ENCODE measurements around the gene CTU2. TPM values are rescaled to one million over a fixed set of nuclear protein-coding genes. Genes with fewer than 3 reads are reported as not detected.

The CTU2 gene
- polyA plus RNA-seq, 1 of the 3 experiments (the other 2 are of a cell fraction): 16.2 TPM

GRCh38 chr16:88725609-88726407 lies 19.5 kb downstream of the CTU2 start:
- WGBS (ENCODE audit: low lambda C conversion rate): 83% methylated on average over 28 of the region's 32 CpGs
- POLR2A ChIA-PET: interaction anchor here (0.6 to 0.8 kb wide), 2 partner anchors 61 to 368 kb away, joined by 3 read pairs; partner anchors contain the start of gene ACSF3
- H3K36me3 ChIP-seq (replicated peaks in 1 of 2; ENCODE audit: control insufficient read depth in 1 of 2, insufficient read depth in 2 of 2, low read length in 1 of 2): peaks cover 5 to 54% of the 10 kb centered on the region in 2 experiments

DNA sequence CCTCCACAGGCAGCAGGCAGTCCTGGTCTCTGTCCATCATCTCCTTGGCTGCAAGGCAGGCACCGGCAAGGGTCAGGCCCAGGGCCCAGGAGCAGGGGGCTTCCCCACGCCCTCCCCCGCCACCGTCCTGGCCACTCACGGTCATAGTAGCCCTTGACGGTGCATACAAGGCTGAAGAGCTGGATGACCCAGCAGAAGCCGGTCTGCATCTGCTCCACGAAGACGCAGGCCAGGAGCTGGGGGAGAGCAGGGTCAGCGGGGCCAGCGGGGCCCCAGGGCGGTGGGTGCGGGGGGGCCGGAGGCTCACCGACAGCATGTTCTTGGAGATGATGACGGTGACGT lies 20.1 kb downstream of the CTU2 start:
- ChIA-PET POLR2A (no interaction called here), CTCF (no interaction called here)
- Histone ChIP-seq H3K79me2 (ENCODE audit: insufficient read depth) (peaks cover 9% of the 10 kb centered on the region; the same call in 1 of the 2 replicates), H3K27ac (ENCODE audit: low read depth in 2 of 2, low read length in 1 of 2) (no peak overlapping the region), H4K20me1 (ENCODE audit: insufficient read depth) (peaks cover 4% of the 10 kb centered on the region), H3K9me3 (no peaks in the 10 kb centered on the region), H3K4me2 (no peak overlapping the region), H3K4me1 (ENCODE audit: control insufficient read depth in 1 of 2, insufficient read depth in 2 of 2, low read depth in 1 of 2, low read length in 1 of 2) (peaks cover 2 to 45% of the 10 kb centered on the region in 2 experiments; a peak in 2 of 4 replicates), H3F3A (replicated peaks; ENCODE audit: insufficient read depth) (peaks cover 5% of the 10 kb centered on the region), H2AFZ (ENCODE audit: low read depth) (no peak overlapping the region), H3K9ac (no peak overlapping the region), H3K4me3 (ENCODE audit: low read depth in 2 of 2, low read length in 1 of 2) (no peak overlapping the region), H3K36me3 (replicated peaks in 1 of 2; ENCODE audit: control insufficient read depth in 1 of 2, insufficient read depth in 2 of 2, low read length in 1 of 2) (peaks cover 5 to 48% of the 10 kb centered on the region in 2 experiments), H3K27me3 (ENCODE audit: insufficient read depth) (no peaks in the 10 kb centered on the region), H3K9me2 (no peaks in the 10 kb centered on the region)
- DNase-seq: no peak
- no peak for TF ChIP-seq EZH2phosphoT487 (IDR thresholded peaks at IDR 0.05; ENCODE audit: borderline replicate concordance, low read depth)
- no peak for TF ChIP-seq NRF1 (IDR thresholded peaks at IDR 0.05; ENCODE audit: low read depth, low read length)
- TF ChIP-seq RAD21 (IDR thresholded peaks at IDR 0.05; ENCODE audit: low read length): no peak
- no peak for TF ChIP-seq YY1 (IDR thresholded peaks at IDR 0.05; ENCODE audit: low read depth)
- no peak for TF ChIP-seq POLR2AphosphoS5 (IDR thresholded peaks at IDR 0.05; ENCODE audit: low read depth, low read length)
- TF ChIP-seq RCOR1 (IDR thresholded peaks at IDR 0.05; ENCODE audit: low read length): no peak
- TF ChIP-seq TAF1 (IDR thresholded peaks at IDR 0.05; ENCODE audit: borderline replicate concordance, low read depth, low read length): no peak
- TF ChIP-seq TEAD4 (IDR thresholded peaks at IDR 0.05; ENCODE audit: borderline replicate concordance, insufficient read depth): no peak
- TF ChIP-seq GATA2 (CRISPR knock-in tag; IDR thresholded peaks at IDR 0.05): no peak
- TF ChIP-seq, protein P1, sequence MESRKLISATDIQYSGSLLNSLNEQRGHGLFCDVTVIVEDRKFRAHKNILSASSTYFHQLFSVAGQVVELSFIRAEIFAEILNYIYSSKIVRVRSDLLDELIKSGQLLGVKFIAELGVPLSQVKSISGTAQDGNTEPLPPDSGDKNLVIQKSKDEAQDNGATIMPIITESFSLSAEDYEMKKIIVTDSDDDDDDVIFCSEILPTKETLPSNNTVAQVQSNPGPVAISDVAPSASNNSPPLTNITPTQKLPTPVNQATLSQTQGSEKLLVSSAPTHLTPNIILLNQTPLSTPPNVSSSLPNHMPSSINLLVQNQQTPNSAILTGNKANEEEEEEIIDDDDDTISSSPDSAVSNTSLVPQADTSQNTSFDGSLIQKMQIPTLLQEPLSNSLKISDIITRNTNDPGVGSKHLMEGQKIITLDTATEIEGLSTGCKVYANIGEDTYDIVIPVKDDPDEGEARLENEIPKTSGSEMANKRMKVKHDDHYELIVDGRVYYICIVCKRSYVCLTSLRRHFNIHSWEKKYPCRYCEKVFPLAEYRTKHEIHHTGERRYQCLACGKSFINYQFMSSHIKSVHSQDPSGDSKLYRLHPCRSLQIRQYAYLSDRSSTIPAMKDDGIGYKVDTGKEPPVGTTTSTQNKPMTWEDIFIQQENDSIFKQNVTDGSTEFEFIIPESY (IDR thresholded peaks at IDR 0.05; ENCODE audit: borderline replicate concordance, low read depth): no peak
- no peak for TF ChIP-seq FOXM1 (IDR thresholded peaks at IDR 0.05; ENCODE audit: low read depth)
- TF ChIP-seq MEF2A (IDR thresholded peaks at IDR 0.05; ENCODE audit: borderline replicate concordance, low read depth): no peak
- no peak for TF ChIP-seq SMC3 (IDR thresholded peaks at IDR 0.05; ENCODE audit: low read depth, low read length)
- no peak for TF ChIP-seq NFIC (IDR thresholded peaks at IDR 0.05; ENCODE audit: borderline replicate concordance)
- no peak for TF ChIP-seq SIN3A (IDR thresholded peaks at IDR 0.05; ENCODE audit: borderline replicate concordance, low read depth, low read length)
- TF ChIP-seq, protein P2, sequence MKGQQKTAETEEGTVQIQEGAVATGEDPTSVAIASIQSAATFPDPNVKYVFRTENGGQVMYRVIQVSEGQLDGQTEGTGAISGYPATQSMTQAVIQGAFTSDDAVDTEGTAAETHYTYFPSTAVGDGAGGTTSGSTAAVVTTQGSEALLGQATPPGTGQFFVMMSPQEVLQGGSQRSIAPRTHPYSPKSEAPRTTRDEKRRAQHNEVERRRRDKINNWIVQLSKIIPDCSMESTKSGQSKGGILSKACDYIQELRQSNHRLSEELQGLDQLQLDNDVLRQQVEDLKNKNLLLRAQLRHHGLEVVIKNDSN (IDR thresholded peaks at IDR 0.05; ENCODE audit: borderline replicate concordance, low read depth): no peak
- no CpG with 5 or more reads among the region's 17 CpGs for WGBS (ENCODE audit: low lambda C conversion rate)

More at GRCh38 chr16:88725609-88726407, 19.5 kb downstream of the CTU2 start:
- no peak overlapping the region for H3K4me3 ChIP-seq (ENCODE audit: low read depth in 2 of 2, low read length in 1 of 2)
- H3K9ac ChIP-seq: no peak overlapping the region
- H2AFZ ChIP-seq (ENCODE audit: low read depth): no peak overlapping the region
- no peaks in the 10 kb centered on the region for H3K9me2 ChIP-seq
- H3K79me2 ChIP-seq (ENCODE audit: insufficient read depth): peaks cover 8% of the 10 kb centered on the region; the same call in 1 of the 2 replicates
- 0 out of 2 replicates have a peak, but pooled peaks cover 3% of the 10 kb centered on the region for H4K20me1 ChIP-seq (ENCODE audit: insufficient read depth)
- CTCF ChIA-PET: interaction anchor here (0.8 kb wide), 1 partner anchor 12 kb away, joined by 3 read pairs; no protein-coding TSS in a partner anchor
- H3F3A ChIP-seq (replicated peaks; ENCODE audit: insufficient read depth): no peaks in the 10 kb centered on the region
- H3K4me1 ChIP-seq (ENCODE audit: control insufficient read depth in 1 of 2, insufficient read depth in 2 of 2, low read depth in 1 of 2, low read length in 1 of 2): peaks cover 0 to 40% of the 10 kb centered on the region in 2 experiments; a peak in 1 of 4 replicates
- no peaks in the 10 kb centered on the region for H3K27me3 ChIP-seq (ENCODE audit: insufficient read depth)
- DNase-seq: peak; percentile 61
- no peak overlapping the region; a peak in 1 of 4 replicates for H3K27ac ChIP-seq (ENCODE audit: low read depth in 2 of 2, low read length in 1 of 2)
- no peaks in the 10 kb centered on the region for H3K9me3 ChIP-seq
- TF ChIP-seq EP300 (IDR thresholded peaks at IDR 0.05; ENCODE audit: borderline replicate concordance in 1 of 2, low read depth in 1 of 2, low read length in 1 of 2) (no peak), NFIC (IDR thresholded peaks at IDR 0.05; ENCODE audit: borderline replicate concordance) (no peak)
- H3K4me2 ChIP-seq: no peak overlapping the region
